GM18870 (cell line): ENCODE data around the gene GNAT3.

Experiments used
- ATAC-seq: cut with Tn5 transposase; IDR thresholded peaks from one replicate; pipeline ENCODE4 v1.9.1; 2021; ENCODE audit warnings: moderate library complexity; ENCODE audit not compliant: unreplicated experiment

GNAT3 gene

DNA sequence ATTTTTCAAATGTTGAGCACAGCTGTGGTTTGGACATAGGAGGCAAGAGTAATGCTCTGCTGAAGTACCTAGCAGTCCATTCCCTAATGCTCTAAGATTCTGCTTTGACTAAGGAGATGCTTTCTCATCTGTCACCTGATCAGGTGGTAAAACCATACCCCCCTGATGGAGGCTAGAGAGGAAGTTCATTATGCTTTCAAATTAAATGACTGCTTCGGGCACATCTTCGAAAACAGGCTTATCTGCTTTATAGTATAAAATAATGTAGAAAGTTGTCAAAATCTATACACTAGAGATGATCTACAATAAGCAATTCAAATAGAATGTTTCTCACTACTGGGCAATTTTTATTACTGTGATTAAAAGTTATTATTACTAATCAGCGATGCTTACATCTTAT, at the start of gene GNAT3:
TSS of gene GNAT3 (minus strand) at position 101 of the 400 bp plus-strand sequence. CDS start 138 bp downstream, outside the sequence.
- no peak for ATAC-seq

DNA sequence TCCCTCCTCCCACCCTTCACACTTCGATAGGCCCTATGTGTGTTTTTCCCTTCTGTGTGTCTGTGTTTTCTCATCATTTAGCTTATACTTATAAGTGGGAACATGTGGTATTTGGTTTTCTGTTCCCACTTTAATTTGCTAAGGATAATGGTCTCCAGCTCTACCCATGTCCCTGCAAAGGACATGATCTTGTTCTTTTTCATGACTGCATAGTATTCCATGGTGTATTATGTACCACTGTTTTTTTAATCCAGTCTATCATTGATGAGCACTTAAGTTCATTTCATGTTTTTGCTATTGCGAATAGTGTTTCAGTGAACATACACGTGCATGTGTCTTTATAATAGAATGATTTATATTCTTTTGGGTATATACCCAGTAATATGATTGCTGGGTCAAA, 46.3 kb upstream of the GNAT3 start:
- no peak for ATAC-seq

DNA sequence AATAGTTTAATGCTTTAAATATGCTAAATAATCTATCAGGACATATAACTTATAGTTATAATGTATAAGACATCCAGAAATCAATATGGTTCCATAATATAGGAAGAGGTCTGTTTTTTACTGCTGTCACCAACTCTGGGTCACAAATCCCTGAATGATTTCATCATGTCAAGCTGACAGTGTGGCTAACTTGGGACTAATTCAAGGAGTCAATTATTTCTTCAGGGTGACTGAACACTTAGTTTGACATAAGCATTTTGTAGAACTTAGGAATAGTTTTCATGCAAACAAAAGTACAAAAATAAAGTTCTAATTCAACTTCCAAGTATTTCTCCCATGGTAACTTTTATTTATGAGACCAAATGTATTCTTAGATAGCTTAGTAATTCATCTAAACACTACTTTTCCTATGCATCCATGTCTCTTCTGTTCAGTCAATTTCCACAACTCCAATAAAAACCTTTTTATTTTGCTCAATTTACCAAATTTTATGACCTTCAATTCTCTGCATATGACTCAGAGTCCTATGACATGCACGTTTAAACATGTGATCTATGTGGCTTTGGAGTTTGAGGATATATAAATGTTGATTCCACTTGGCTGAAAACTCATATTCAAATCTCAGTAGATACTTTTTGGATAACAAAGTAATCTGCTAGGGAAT, 40.3 kb upstream of the GNAT3 start:
- ATAC-seq, result no peak

DNA sequence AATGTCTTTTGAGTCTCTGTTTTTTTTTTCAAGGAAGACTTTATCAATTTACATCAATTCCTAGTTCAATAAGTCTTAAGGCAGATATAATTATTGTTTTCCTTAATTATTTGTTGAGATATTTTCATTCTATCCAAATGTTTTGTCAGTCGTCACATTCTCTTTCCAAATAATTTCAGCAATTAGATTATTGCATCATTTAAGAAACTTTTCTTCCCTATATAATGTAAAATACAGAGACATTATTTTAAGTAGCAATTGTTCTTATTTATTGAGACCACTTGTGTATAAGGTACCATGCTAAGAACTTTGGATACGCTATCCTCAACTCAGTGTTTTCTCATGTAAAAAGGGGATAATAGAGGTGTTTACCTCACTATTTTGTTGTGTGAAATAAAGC, 38.1 kb upstream of the GNAT3 start:
- no peak for ATAC-seq

DNA sequence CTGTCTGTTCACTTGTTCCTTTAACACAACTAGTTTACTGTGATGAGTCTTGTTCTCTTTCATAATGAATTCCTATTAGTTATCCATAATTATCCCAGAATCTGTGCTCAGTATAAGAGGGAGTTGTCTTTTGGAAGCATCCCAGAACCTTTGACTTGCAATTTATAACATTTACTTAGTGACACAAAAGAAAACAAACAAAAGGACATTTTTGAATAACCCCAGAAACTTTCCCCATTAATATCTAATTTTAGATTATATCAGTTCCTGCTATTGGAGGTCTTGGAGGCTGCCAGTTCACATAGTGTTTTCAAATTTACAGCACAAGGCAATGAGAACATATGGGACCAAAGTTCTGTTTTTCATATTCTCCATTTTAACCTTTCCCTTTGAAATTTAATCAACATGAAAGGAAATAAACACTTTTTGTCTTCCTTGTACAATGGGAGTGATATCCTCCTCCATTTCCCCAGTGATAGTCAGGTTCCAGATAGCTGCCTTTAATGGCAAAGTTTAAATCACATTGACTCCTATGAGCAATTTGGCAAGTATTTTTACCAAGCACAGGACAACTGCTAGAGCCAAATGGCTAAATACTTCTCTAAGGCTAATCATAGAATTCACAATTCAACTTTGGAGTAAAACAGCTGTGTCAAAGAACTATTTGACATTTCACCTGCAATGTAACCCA, 37.1 kb upstream of the GNAT3 start:
- no peak for ATAC-seq

DNA sequence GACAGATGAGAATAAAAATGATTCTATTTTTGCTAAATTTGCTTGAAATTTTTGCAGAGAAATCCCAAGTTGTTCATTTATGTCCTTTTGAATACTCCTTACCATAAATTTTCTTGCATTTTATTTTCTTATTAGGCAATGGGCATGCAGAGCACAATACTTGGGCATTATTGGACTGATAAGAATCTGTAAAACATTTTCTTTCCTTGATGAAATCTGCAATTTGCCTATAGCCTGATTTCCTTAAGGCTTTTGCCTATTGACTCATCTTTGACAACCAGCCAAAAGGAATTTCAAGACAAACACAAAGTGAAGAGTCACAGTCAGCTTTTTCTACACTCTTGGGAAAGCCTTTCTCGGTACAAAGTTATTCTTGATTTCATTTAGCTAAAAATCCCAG, 30.5 kb upstream of the GNAT3 start:
- ATAC-seq, result no peak

DNA sequence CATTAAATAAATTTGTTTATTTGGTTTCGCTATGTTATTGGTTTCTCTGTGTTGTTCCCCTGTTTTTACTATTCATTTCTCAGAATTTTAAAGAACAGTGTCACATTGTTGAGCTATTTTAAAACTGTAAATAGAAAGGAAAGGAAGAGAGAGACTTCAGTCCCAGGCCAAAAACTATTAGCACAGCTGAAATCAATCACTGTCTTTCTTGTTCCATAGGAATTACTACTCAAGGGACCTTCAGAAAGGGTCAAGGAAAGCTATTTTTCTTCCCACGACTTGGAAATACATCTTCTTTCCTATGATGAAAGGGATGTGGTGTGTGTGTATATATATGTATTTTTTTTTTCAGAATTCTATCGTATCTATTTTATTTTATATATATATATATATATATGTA, 29.0 kb upstream of the GNAT3 start:
- no peak for ATAC-seq

DNA sequence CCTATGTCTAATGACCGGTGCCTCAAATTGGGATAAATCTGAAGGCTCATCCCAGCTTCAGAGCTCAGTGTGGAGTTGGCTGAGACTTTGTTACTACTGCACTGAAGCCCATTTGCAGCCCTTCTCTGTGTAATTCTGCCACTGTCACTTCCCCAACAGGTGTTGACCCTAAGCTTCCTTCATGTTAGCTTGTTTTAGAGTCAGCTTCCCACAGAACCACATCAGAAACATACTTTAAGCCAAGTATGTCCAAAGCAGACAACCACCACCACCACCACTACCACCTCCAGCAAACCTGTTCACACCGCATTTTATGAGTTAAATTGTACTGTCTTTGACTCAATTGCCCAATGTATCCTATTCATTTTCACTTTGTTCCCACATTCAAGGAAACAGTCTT, 25.2 kb upstream of the GNAT3 start:
- ATAC-seq, result no peak

DNA sequence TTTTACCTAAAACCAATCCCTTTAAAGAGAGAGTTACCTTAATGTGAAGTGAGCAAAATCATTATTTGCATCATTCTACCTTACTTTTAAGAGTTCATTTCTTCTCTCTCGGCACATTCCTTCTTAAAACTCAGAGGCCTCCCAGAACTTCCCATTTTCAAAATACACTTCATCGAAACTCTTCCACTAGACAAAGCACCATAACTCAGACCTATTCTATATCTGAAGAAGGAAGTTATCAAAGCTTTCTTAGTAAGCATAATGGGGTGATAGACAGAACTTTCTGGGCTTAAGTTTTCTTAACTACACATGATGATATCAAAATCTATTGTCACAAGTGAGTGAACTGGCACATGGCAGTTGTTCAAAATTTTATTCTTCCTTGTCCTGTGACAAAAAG, 24.6 kb upstream of the GNAT3 start:
- no peak for ATAC-seq

DNA sequence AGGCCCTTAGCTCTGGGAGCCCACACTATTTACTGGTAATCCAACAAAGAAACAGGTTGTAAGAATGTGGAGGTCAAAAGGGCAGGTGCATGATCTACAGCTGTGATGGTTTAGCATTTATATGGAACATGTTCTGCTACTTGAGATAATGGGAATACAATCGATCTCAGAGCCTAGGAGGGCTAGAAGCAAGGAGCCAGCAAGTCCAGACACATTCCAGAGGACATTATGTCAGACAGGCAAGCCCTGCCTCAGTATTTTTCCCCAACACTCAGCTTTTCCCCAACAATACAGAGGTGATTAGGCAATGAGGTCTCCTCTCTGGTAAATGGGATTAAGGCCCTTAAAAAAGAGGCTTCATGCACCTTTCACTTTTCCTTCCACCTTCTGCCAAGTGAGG, 21.4 kb upstream of the GNAT3 start:
- ATAC-seq, result no peak

DNA sequence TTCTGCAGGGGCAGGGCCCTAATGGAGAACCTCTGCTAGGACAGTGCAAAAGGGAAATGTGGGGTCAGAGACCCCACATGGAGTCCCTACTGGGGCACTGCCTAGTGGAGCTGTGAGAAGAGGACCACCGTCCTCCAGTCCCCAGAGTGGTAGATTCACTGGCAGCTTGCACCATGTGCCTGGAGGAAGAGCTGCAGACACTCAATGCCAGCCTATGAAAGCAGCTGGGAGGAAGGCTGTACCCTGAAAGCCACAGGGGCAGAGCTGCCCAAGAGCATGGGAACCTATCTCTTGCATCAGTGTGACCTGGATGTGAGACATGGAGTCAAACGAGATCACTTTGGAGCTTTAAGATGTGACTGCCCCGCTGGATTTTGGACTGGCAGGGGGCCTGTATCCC, 20.3 kb upstream of the GNAT3 start:
- ATAC-seq, result no peak

DNA sequence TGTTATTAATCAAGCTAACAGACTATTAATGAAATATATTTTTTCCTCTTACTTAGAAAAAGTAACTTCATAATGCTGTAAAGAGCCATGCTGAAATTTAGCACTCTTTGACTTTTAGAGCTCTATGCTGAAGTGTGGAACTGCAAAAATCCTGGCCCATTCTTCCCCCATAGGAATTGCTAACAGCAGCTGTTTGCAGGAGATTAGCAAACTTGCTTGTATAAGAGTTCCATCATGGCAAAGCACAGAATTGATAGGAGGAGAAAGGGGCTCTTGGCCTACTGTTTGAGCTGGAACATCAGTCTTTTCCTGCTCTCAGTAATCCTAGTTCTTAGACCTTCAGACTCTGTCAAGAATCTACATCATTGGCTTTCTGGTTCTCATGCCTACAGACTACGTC, 18.3 kb upstream of the GNAT3 start:
- no peak for ATAC-seq

DNA sequence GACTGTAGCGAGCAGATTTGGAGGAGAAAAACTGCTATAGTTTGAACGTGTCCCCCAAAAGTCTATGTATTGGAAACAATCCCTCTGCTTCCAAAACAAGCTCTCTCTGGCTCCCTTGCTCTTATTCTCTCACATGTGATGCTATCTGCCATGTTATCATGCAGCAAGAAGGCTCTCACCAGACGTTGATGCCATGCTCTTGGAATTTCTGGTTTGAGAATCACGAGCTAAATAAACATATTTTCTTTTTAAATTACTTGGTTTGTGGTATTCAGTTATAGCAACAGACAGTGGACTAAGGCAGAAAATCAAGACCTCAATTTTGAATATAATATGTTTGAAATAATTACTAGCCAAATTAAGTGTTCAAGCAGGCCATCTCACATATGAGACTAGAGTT, 17.5 kb upstream of the GNAT3 start:
- ATAC-seq, result no peak

DNA sequence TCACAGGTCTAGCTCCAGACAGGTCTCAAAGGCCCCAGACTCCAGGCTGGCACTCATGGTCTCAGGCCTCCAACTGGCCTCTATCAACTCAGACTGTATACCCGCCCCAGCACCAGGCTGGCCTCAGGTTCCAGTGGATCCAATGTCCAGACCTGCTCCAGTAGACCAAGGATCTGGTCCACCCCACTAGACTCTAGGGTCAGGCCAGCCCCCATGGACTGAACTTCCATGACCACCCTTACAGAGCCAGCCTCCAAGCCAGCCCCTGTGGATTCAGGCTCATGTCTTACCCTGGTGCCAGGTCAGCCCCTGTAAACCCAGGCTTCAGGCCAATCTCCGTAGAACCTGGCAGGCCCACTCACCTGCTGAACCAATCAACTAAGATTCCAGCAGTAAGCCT, 16.8 kb upstream of the GNAT3 start:
- ATAC-seq, result no peak

DNA sequence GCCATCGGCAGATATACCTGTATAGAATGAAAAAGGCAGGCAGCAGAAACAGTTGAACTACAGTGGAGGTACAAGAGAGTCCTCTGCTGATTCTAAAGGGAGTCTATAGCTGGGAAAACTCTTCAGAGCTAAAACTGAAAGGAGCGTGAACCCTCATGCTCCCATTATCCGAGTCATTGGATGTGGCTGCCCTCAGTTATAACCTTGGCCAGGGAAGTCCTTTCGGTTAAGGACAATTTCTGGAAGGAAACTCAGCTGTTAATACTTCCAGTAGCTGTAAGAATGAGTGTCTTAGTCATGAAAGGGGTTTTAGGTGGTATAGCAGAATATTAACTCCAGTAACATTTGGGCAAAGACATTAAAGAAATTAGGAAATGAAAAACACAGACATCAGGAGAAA, 14.6 kb upstream of the GNAT3 start:
- ATAC-seq, result no peak

DNA sequence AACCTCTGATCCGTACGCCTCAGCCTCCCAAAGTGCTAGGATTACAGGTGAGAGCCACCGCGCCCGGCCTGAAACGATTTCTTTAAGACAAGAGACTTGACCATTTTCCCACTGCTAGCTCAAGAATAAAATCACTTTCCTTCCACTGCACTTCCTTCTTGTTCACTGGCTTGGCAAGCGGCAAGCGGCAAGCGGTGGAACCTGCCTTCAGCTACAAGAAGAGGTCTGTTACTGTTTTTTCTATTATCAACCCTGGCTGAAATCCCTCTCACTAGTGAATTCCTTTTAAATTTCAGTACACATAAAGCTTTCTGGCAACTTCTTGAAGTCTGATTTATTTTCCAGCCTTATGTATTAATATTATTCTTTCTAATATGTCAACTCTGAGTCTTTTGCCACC, 12.8 kb upstream of the GNAT3 start:
- no peak for ATAC-seq

DNA sequence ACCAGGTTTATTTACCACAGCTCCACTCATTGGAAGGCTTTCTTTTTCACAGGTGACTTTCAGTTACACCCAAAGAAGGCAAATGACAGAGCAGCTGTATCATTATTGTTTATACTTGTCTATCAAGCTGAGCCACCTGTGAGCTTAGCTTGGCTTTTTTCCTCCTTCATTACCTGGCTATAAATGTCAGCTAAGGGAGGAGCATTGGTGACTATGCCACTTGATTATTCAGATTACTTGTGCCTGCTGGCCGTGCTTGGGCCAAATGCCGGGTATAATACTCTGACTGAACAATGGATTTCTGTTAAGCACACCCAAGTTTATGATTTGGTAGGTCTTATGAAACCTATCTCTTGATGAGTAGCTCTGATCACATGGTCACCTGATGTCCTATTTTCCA, 9.9 kb upstream of the GNAT3 start:
- no peak for ATAC-seq

DNA sequence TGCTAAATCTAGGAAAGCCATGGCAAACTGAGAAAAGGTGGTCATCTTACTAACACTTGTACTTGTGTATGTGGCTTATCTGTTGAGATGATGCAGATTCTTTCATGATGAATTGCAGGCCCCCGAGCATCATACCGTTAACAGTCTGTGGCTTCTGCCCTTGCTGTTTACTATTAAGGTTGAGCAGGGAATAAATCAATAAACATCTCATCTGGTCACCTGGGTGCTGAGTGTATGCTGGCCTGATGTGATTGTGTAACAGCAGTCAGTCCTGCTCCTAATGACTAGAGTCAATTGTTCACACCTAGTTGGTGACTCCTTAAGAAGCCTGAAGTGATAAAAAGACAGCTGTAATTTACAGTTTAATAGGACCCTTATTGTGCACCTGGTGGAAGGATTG, 8.3 kb upstream of the GNAT3 start:
- no peak for ATAC-seq

DNA sequence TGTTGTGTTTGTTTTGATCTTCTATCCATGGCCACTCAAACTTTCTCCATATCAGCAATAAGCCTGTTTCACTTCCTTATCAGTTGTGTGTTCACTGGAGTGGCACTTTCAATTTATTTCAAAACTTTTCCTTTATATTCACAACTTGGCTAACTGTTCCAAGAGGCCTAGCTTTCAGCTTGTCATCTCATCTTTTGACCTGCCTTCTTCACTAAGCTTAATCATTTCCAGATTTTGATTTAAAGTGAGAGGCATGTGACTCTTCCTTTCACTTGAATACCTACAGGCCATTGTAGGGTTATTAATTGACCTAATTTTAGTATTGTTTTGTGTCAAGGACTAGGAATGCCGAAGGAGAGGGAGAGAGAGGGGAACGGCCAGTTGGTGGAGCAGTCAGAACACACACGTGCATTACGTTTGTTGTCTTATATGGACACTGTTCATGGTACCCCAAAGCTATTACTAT, 5.5 kb upstream of the GNAT3 start:
- no peak for ATAC-seq

DNA sequence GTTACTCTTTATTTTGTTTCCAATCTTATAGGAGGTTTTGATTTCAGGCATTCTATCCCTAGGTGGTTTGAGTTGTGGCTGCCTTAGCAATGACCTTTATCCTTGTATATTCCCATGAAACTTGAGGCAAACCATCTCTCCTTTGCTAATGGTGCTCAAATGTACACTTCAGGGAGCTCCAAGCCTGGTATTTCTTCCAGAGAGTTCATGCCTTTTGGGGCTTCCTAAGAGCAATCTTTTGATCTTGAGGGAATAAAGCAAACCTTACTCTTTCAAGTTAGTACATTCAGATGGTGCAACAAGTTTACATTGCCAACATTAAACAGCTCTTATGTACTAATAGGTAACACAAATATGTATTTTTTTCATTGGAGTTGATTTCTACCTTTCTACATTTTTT, 3.4 kb upstream of the GNAT3 start:
- no peak for ATAC-seq

DNA sequence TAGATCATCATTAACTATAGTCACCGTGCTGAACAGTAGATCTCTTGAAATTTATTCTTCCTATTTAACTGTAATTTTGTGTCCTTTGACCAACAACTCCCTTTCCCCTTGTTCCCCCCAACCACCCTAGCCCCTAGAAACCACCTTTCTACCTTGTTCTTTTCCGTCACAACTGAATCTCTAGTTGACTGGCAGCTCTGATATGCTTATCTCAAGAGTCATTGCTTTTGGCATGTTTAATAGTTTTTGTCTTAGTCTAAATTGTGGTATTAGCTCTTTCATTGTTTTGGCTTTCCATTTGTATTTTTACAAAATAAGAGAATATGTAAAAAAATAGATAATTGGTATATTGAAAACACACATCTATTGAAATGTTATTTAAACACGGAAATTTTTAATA, 1.8 kb downstream of the GNAT3 start:
- no peak for ATAC-seq

DNA sequence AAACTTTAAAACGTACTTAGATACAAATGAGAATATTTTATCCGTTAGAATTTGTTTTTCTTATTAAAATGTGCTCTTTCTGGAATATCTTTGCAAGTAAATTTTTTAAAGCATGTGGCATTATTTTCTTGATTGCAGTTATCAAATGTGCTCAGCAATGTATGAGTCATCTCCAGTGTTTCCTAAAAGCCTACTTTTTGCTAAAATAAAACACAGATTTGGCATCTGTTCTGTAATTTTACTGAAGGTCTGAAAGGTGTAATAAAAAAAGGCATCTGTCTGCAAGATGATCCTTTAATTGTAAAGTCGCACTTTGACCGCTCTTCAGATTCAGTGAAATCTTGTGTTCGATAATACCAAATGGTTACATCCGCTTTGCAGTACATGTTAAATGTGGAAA, 3.4 kb downstream of the GNAT3 start:
- ATAC-seq, result no peak
